GM08714 (cell line): Measurements from ENCODE around the gene CLEC12A.

Experiments
- H3K4me3 ChIP-seq: fragments of 200-500 bp; sonication (Bioruptor generic); 2 replicates; pipeline ENCODE4 v1.5.1; 2014; ENCODE audit warnings: mild to moderate bottlenecking, low read length, inconsistent platforms
- ZNF274 ChIP-seq: IDR thresholded peaks from 2 replicates; pipeline ENCODE4 v1.6.1; 2012; ENCODE audit warnings: mild to moderate bottlenecking, low read depth, low read length

CLEC12A gene

DNA sequence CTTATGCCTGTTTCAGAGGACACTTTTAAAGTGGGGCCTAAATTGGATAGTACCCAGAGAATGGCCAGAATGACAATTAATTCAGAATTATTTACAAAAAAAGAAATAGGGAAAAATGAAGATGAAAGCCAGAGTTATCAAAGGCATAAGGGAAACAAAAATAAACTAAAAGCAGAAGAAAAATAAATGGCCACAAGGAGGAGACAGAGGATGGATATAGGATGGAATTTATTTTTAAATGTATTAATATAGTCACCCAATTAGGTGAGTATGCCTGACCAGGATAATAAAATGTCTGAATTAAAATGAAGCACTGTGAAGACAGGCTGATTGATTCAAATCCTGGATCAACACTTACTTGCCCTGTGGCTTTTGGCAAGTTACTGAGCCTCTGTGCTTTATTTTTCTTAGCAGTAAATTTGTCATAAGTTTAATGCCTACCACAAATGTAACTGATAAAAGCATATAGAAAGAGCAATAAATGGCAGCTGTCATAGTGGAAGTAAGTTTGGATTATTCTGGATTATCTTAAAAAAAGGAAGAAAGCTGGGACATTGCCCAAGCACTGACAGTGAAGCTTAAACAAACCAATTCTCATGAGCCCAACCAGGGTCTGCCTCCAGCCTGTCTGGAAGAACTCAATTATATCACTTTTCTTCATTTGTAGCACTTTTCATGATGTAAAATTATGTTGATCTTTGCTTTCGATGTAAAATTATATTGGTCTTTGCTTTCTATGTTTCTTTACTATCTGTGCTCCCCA lies 62.8 kb downstream of the CLEC12A start:
- no peak for TF ChIP-seq ZNF274

More for the DNA sequence above, 62.8 kb downstream of the CLEC12A start:
- H3K4me3 ChIP-seq: no peak overlapping the region
